HepG2 (cell line): ENCODE results near the gene FAM229B. TPM values are rescaled to one million over a fixed set of nuclear protein-coding genes. Genes with fewer than 3 reads are reported as not detected.

Experiments
- BHLHE40 ChIP-seq: IDR thresholded peaks from 2 replicates; pipeline ENCODE4 v1.6.1; 2011; ENCODE audit warnings: low read length, improper control_type of control experiment
- GLI4 ChIP-seq: sonication (generic); formaldehyde crosslinking; IDR thresholded peaks from 2 replicates; pipeline ENCODE4 v1.5.1; 2020; ENCODE audit warnings: missing genetic modification reagents, mild to moderate bottlenecking, moderate library complexity, borderline replicate concordance
- HMGA1 ChIP-seq: sonication (generic); formaldehyde crosslinking; conservative IDR thresholded peaks from 2 replicates; pipeline ENCODE4 v1.4.0; 2020; ENCODE audit warnings: missing genetic modification reagents
- KLF13 ChIP-seq: sonication (generic); formaldehyde crosslinking; IDR thresholded peaks from 2 replicates; pipeline ENCODE4 v1.4.0; 2020; ENCODE audit warnings: mild to moderate bottlenecking, missing genetic modification reagents
- MAFG ChIP-seq: sonication (generic); formaldehyde crosslinking; IDR thresholded peaks from 2 replicates; pipeline ENCODE4 v1.5.1; 2020; ENCODE audit warnings: mild to moderate bottlenecking, missing genetic modification reagents
- MTA3 ChIP-seq: sonication (generic); formaldehyde crosslinking; IDR thresholded peaks from 2 replicates; pipeline ENCODE4 v1.4.0; 2020; ENCODE audit warnings: missing genetic modification reagents
- NFATC3 ChIP-seq: sonication (generic); formaldehyde crosslinking; IDR thresholded peaks from 2 replicates; pipeline ENCODE4 v1.5.1; 2020; ENCODE audit warnings: mild to moderate bottlenecking, missing genetic modification reagents
- PBX2 ChIP-seq: IDR thresholded peaks from 2 replicates; pipeline ENCODE4 v1.6.1; 2016; ENCODE audit warnings: control low read depth
- POLR2AphosphoS5 ChIP-seq: IDR thresholded peaks from 2 replicates; pipeline ENCODE4 v1.6.1; 2012; ENCODE audit warnings: low read depth, low read length
- REL ChIP-seq: sonication (generic); formaldehyde crosslinking; conservative IDR thresholded peaks from 2 replicates; pipeline ENCODE4 v1.8.0; 2022; ENCODE audit warnings: mild to moderate bottlenecking, missing genetic modification reagents, moderate library complexity
- RNF219 ChIP-seq: sonication (generic); formaldehyde crosslinking; IDR thresholded peaks from 2 replicates; pipeline ENCODE4 v1.5.0; 2020; ENCODE audit warnings: mild to moderate bottlenecking, missing genetic modification reagents
- U2AF2 ChIP-seq: fragments of 200-400 bp; formaldehyde crosslinking; IDR thresholded peaks from 2 replicates; pipeline ENCODE4 v1.6.1; 2017; ENCODE audit warnings: low read depth, mild to moderate bottlenecking, low read length
- ZFP36L1 ChIP-seq: sonication (generic); formaldehyde crosslinking; IDR thresholded peaks from 2 replicates; pipeline ENCODE4 v1.8.0; 2022; ENCODE audit warnings: mild to moderate bottlenecking, missing genetic modification reagents, moderate library complexity
- ZNF331 ChIP-seq: sonication (generic); formaldehyde crosslinking; IDR thresholded peaks from 2 replicates; pipeline ENCODE4 v1.4.0; 2020; ENCODE audit warnings: missing genetic modification reagents
- ZNF33A ChIP-seq: sonication (generic); formaldehyde crosslinking; IDR thresholded peaks from 2 replicates; pipeline ENCODE4 v1.5.1; 2020; ENCODE audit warnings: missing genetic modification reagents, mild to moderate bottlenecking, moderate library complexity, borderline replicate concordance
- ZNF547 ChIP-seq: sonication (generic); formaldehyde crosslinking; IDR thresholded peaks from 2 replicates; pipeline ENCODE4 v1.5.1; 2020; ENCODE audit warnings: mild to moderate bottlenecking, missing genetic modification reagents
- ZNF572 ChIP-seq: sonication (generic); formaldehyde crosslinking; IDR thresholded peaks from 2 replicates; pipeline ENCODE4 v1.5.1; 2020; ENCODE audit warnings: mild to moderate bottlenecking, missing genetic modification reagents
- ZNF724P ChIP-seq: sonication (generic); formaldehyde crosslinking; IDR thresholded peaks from 2 replicates; pipeline ENCODE4 v1.8.0; 2022; ENCODE audit warnings: missing genetic modification reagents, borderline replicate concordance
- ZNF781 ChIP-seq: sonication (generic); formaldehyde crosslinking; IDR thresholded peaks from 2 replicates; pipeline ENCODE4 v1.5.1; 2020; ENCODE audit warnings: borderline replicate concordance, mild to moderate bottlenecking, missing genetic modification reagents; ENCODE audit errors: not compliant biosample characterization
- ZSCAN21 ChIP-seq: sonication (generic); formaldehyde crosslinking; IDR thresholded peaks from 2 replicates; pipeline ENCODE4 v1.8.0; 2022; ENCODE audit warnings: mild to moderate bottlenecking, missing genetic modification reagents, moderate library complexity, borderline replicate concordance
- polyA plus RNA-seq, 8 experiments: library from polyadenylated mRNA; depleted of rRNA in 3 of 8; stranded (reverse) in 7 of 8; unstranded in 1 of 8; fragments of >200 nt; fragmentation: Illumina TruSeq in 4 of 8; extraction: Trizol in 4 of 8; gene quantifications; 2 replicates each; pipeline versions ENCODE4 v1.2.1 to v1.2.3, GENCODE V29; 2011 to 2016; ENCODE audit warnings: low read depth in 4 of 8, missing spikeins in 1 of 8, mixed read lengths in 1 of 8; ENCODE audit not compliant: insufficient read depth in 1 of 8
- total RNA-seq, 5 experiments: library from RNA; depleted of rRNA; stranded (reverse); fragments of >200 nt; fragmentation: Illumina TruSeq; extraction: Trizol; gene quantifications; 2 replicates each; pipeline ENCODE4 v1.2.3, GENCODE V29; 2016; ENCODE audit warnings: low read depth in 1 of 5
- TF ChIP-seq, protein P1 (sequence below): sonication (generic); formaldehyde crosslinking; IDR thresholded peaks from 2 replicates; pipeline ENCODE4 v1.4.0; 2020; ENCODE audit warnings: missing genetic modification reagents
- TF ChIP-seq, protein P2 (sequence below): sonication (generic); formaldehyde crosslinking; IDR thresholded peaks from 2 replicates; pipeline ENCODE4 v1.4.0; 2020; ENCODE audit warnings: missing genetic modification reagents, mild to moderate bottlenecking, borderline replicate concordance

Gene FAM229B
- total and polyA plus RNA-seq, 2 of the 13 experiments (the other 11 are each of a cell fraction or from before 2014, with no cell fraction given), result 11.3 to 19.5 TPM

GRCh38 chr6:112087136-112087911, at the start of gene FAM229B, which contains the start of gene TUBE1 (continued):
- TF ChIP-seq PBX2 (CRISPR knock-in tag) (no peak), NFATC3 (0 out of 2 replicates have a peak, but pooled peaks have one; percentile 69), ZNF572 (no peak), MAFG (CRISPR knock-in tag) (no peak), RNF219 (CRISPR knock-in tag) (0 out of 2 replicates have a peak, but pooled peaks have one; percentile 66), ZFP36L1 (no peak), ZNF724P (CRISPR knock-in tag) (0 out of 2 replicates have a peak, but pooled peaks have one; percentile 26), HMGA1 (no peak), REL (peak; percentile 70; the same call in 1 of the 2 replicates), ZNF331 (CRISPR knock-in tag) (peak; percentile 84; the same call in 1 of the 2 replicates), GLI4 (CRISPR knock-in tag) (peak; percentile 13; the same call in 1 of the 2 replicates), MTA3 (CRISPR knock-in tag) (no peak), BHLHE40 (no peak), ZNF33A (no peak), ZNF547 (CRISPR knock-in tag) (peak; percentile 94), U2AF2 (peak; percentile 90; the same call in 1 of the 2 replicates), POLR2AphosphoS5 (peak; percentile 89), ZNF781 (peak; percentile 90), KLF13 (CRISPR knock-in tag) (no peak), ZSCAN21 (CRISPR knock-in tag) (peak; percentile 77; the same call in 1 of the 2 replicates)
- TF ChIP-seq, protein P1, sequence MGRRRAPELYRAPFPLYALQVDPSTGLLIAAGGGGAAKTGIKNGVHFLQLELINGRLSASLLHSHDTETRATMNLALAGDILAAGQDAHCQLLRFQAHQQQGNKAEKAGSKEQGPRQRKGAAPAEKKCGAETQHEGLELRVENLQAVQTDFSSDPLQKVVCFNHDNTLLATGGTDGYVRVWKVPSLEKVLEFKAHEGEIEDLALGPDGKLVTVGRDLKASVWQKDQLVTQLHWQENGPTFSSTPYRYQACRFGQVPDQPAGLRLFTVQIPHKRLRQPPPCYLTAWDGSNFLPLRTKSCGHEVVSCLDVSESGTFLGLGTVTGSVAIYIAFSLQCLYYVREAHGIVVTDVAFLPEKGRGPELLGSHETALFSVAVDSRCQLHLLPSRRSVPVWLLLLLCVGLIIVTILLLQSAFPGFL (CRISPR knock-in tag), result peak; percentile 12; the same call in 1 of the 2 replicates
- TF ChIP-seq, protein P2, sequence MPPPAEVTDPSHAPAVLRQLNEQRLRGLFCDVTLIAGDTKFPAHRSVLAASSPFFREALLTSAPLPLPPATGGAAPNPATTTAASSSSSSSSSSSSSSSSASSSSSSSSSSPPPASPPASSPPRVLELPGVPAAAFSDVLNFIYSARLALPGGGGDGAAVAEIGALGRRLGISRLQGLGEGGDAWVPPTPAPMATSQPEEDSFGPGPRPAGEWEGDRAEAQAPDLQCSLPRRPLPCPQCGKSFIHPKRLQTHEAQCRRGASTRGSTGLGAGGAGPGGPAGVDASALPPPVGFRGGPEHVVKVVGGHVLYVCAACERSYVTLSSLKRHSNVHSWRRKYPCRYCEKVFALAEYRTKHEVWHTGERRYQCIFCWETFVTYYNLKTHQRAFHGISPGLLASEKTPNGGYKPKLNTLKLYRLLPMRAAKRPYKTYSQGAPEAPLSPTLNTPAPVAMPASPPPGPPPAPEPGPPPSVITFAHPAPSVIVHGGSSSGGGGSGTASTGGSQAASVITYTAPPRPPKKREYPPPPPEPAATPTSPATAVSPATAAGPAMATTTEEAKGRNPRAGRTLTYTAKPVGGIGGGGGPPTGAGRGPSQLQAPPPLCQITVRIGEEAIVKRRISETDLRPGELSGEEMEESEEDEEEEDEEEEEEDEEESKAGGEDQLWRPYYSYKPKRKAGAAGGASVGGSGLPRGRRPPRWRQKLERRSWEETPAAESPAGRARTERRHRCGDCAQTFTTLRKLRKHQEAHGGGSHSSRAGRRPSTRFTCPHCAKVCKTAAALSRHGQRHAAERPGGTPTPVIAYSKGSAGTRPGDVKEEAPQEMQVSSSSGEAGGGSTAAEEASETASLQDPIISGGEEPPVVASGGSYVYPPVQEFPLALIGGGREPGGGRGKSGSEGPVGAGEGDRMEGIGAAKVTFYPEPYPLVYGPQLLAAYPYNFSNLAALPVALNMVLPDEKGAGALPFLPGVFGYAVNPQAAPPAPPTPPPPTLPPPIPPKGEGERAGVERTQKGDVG (CRISPR knock-in tag), result 0 out of 2 replicates have a peak, but pooled peaks have one; percentile 86
